Neuronal stem cell (in vitro differentiated cells): ENCODE measurements around the gene TPM2.

Experiments used
- DNase-seq: peaks from one replicate; pipeline ENCODE4 v3.0.0-alpha.2; 2013; ENCODE audit warnings: low spot score
- H2AFZ ChIP-seq: one replicate; pipeline ENCODE4 v1.6.1; 2013; ENCODE audit warnings: mild to moderate bottlenecking, low read length, inconsistent platforms
- H2AK5ac ChIP-seq: 2 replicates; pipeline ENCODE4 v1.6.1; 2013; ENCODE audit warnings: low read depth, mild to moderate bottlenecking, inconsistent platforms, low read length, moderate library complexity, mixed read lengths
- H2BK120ac ChIP-seq: 2 replicates; pipeline ENCODE4 v1.6.1; 2013; ENCODE audit warnings: low read depth, mild to moderate bottlenecking, inconsistent platforms, low read length, moderate library complexity, mixed read lengths
- H2BK12ac ChIP-seq: one replicate; pipeline ENCODE4 v1.6.1; 2013; ENCODE audit warnings: low read length, inconsistent platforms
- H2BK15ac ChIP-seq: 2 replicates; pipeline ENCODE4 v1.6.1; 2013; ENCODE audit warnings: mild to moderate bottlenecking, low read length, inconsistent platforms, mixed read lengths
- H2BK5ac ChIP-seq: one replicate; pipeline ENCODE4 v1.6.1; 2013; ENCODE audit warnings: inconsistent platforms, mild to moderate bottlenecking, low read length, moderate library complexity
- H3K14ac ChIP-seq: one replicate; pipeline ENCODE4 v1.6.1; 2013; ENCODE audit warnings: low read length, inconsistent platforms
- H3K18ac ChIP-seq: 2 replicates; pipeline ENCODE4 v1.6.1; 2013; ENCODE audit warnings: low read length, inconsistent platforms
- H3K23ac ChIP-seq: 2 replicates; pipeline ENCODE4 v1.6.1; 2013; ENCODE audit warnings: low read depth, mild to moderate bottlenecking, mixed read lengths, low read length, inconsistent platforms; ENCODE audit not compliant: poor library complexity
- H3K27ac ChIP-seq: replicated peaks from 3 replicates; pipeline ENCODE4 v1.5.1; 2013; ENCODE audit warnings: low read length, inconsistent platforms
- H3K27me3 ChIP-seq, 3 experiments: 2 replicates each; pipeline ENCODE4 v1.6.1; 2013; ENCODE audit warnings: low read length in 3 of 3, mild to moderate bottlenecking in 2 of 3, inconsistent platforms in 1 of 3, low read depth in 1 of 3, mixed read lengths in 1 of 3, moderate library complexity in 1 of 3; ENCODE audit not compliant: control insufficient read depth in 3 of 3, insufficient read depth in 3 of 3
- H3K36me3 ChIP-seq, 2 donors: replicated peaks in 1 of 2; 2 replicates each; pipeline ENCODE4 v1.6.1; 2013; ENCODE audit warnings: low read length in 2 of 2; ENCODE audit not compliant: control insufficient read depth in 2 of 2, insufficient read depth in 2 of 2
- H3K4ac ChIP-seq: 2 replicates; pipeline ENCODE4 v1.6.1; 2013; ENCODE audit warnings: inconsistent platforms, mild to moderate bottlenecking, low read length, moderate library complexity
- H3K4me1 ChIP-seq, 2 donors: 1 replicate in 1 of 2; 2 replicates in 1 of 2; pipeline ENCODE4 v1.6.1; 2013; ENCODE audit warnings: low read length in 2 of 2, low read depth in 1 of 2; ENCODE audit not compliant: control insufficient read depth in 2 of 2, insufficient read depth in 1 of 2
- H3K4me2 ChIP-seq: one replicate; pipeline ENCODE4 v1.6.1; 2013; ENCODE audit warnings: mild to moderate bottlenecking, low read length, inconsistent platforms; ENCODE audit not compliant: insufficient read depth, poor library complexity, severe bottlenecking
- H3K4me3 ChIP-seq, 2 donors: 2 replicates each; pipeline ENCODE4 v1.5.1; 2013; ENCODE audit warnings: low read length in 2 of 2, mild to moderate bottlenecking in 2 of 2, inconsistent platforms in 1 of 2, moderate library complexity in 1 of 2
- H3K79me1 ChIP-seq: one replicate; pipeline ENCODE4 v1.6.1; 2013; ENCODE audit warnings: low read depth, mild to moderate bottlenecking, inconsistent platforms, low read length, moderate library complexity
- H3K9ac ChIP-seq: one replicate; pipeline ENCODE4 v1.6.1; 2013; ENCODE audit warnings: mild to moderate bottlenecking, low read depth, low read length, inconsistent platforms; ENCODE audit not compliant: poor library complexity
- H3K9me3 ChIP-seq, 2 donors: replicated peaks in 1 of 2; 2 replicates each; pipeline versions ENCODE3 to v1.6.1; 2013; ENCODE audit warnings: low read length in 2 of 2, mild to moderate bottlenecking in 2 of 2, inconsistent platforms in 1 of 2, low read depth in 1 of 2, mixed read lengths in 1 of 2, moderate library complexity in 1 of 2; ENCODE audit not compliant: control insufficient read depth in 2 of 2, insufficient read depth in 1 of 2
- H4K8ac ChIP-seq: one replicate; pipeline ENCODE4 v1.6.1; 2013; ENCODE audit warnings: low read depth, mild to moderate bottlenecking, inconsistent platforms, low read length, moderate library complexity
- H4K91ac ChIP-seq: one replicate; pipeline ENCODE4 v1.6.1; 2013; ENCODE audit warnings: low read length, low read depth, mild to moderate bottlenecking, inconsistent platforms; ENCODE audit not compliant: poor library complexity
- WGBS, 2 donors: extraction: QIAGEN DNeasy Blood & Tissue Kit; methylation state at CpG; one replicate each; pipeline ENCODE4 v1.1.7; 2013; ENCODE audit warnings: missing lambda C conversion rate in 2 of 2, mixed read lengths in 1 of 2; ENCODE audit not compliant: insufficient read length in 2 of 2, insufficient replicate concordance in 1 of 2; ENCODE audit errors: extremely low coverage in 2 of 2; 5-methylcytosine and 5-hydroxymethylcytosine counted together

TPM2 gene

DNA sequence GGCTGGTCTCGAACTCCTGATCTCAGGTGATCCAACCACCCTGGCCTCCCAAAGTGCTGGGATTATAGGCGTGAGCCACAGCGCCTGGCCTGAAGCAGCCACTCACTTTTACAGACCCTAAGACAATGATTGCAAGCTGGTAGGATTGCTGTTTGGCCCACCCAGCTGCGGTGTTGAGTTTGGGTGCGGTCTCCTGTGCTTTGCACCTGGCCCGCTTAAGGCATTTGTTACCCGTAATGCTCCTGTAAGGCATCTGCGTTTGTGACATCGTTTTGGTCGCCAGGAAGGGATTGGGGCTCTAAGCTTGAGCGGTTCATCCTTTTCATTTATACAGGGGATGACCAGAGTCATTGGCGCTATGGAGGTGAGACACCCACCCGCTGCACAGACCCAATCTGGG lies 14.5 kb downstream of the TPM2 start:
- H3K23ac ChIP-seq, result no peak overlapping the region
- H4K91ac ChIP-seq, result no peak overlapping the region
- H3K36me3 ChIP-seq, result no peaks in the 10 kb centered on the region
- peak overlapping the region; percentile 91 for H3K4me2 ChIP-seq
- H2AFZ ChIP-seq, result no peak overlapping the region
- H2BK5ac ChIP-seq, result peak overlapping the region; percentile 49
- peaks cover 0 to 34% (median 0%) of the 10 kb centered on the region in 3 experiments for H3K27me3 ChIP-seq
- H3K4me1 ChIP-seq, result peaks cover 0 to 10% of the 10 kb centered on the region in 2 donors
- H2BK120ac ChIP-seq, result no peak overlapping the region
- H3K79me1 ChIP-seq, result no peaks in the 10 kb centered on the region
- H3K9ac ChIP-seq, result peak overlapping the region; percentile 14
- no peak overlapping the region for H2BK12ac ChIP-seq
- no CpG with 5 or more reads among the region's 13 CpGs for WGBS, 2 donors
- H3K27ac ChIP-seq, result no peak overlapping the region
- peak overlapping the region in 1 of 2 donors; percentile 68 for H3K4me3 ChIP-seq
- DNase-seq, result no peak
- H3K18ac ChIP-seq, result peak overlapping the region; percentile 74
- H3K14ac ChIP-seq, result no peak overlapping the region
- H2AK5ac ChIP-seq, result no peak overlapping the region
- no peak overlapping the region for H2BK15ac ChIP-seq
- no peak overlapping the region for H4K8ac ChIP-seq
- H3K4ac ChIP-seq, result no peak overlapping the region
- no peaks in the 10 kb centered on the region for H3K9me3 ChIP-seq

DNA sequence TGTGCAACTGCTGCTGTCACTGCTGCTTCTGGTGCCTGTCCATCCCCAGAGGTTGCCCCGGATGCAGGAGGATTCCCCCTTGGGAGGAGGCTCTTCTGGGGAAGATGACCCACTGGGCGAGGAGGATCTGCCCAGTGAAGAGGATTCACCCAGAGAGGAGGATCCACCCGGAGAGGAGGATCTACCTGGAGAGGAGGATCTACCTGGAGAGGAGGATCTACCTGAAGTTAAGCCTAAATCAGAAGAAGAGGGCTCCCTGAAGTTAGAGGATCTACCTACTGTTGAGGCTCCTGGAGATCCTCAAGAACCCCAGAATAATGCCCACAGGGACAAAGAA lies 15.7 kb downstream of the TPM2 start:
- Histone ChIP-seq H3K9ac (no peak overlapping the region), H3K14ac (no peak overlapping the region)
- WGBS, 2 donors, result no CpG with 5 or more reads among the region's 3 CpGs

DNA sequence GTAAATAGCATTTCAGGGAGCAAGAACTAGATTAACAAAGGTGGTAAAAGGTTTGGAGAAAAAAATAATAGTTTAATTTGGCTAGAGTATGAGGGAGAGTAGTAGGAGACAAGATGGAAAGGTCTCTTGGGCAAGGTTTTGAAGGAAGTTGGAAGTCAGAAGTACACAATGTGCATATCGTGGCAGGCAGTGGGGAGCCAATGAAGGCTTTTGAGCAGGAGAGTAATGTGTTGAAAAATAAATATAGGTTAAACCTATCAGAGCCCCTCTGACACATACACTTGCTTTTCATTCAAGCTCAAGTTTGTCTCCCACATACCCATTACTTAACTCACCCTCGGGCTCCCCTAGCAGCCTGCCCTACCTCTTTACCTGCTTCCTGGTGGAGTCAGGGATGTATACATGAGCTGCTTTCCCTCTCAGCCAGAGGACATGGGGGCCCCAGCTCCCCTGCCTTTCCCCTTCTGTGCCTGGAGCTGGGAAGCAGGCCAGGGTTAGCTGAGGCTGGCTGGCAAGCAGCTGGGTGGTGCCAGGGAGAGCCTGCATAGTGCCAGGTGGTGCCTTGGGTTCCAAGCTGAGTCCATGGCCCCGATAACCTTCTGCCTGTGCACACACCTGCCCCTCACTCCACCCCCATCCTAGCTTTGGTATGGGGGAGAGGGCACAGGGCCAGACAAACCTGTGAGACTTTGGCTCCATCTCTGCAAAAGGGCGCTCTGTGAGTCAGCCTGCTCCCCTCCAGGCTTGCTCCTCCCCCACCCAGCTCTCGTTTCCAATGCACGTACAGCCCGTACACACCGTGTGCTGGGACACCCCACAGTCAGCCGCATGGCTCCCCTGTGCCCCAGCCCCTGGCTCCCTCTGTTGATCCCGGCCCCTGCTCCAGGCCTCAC lies 16.3 kb downstream of the TPM2 start, which contains the start of gene CA9:
TSS of gene CA9 (plus strand) at position 797 of the 893 bp plus-strand sequence. CDS start at position 829, 32 bp downstream.
- Histone ChIP-seq H2AFZ (no peak within 1 kb of the TSS), H3K9ac (peak within 1 kb of the TSS; percentile 50), H4K91ac (no peak within 1 kb of the TSS), H2BK5ac (no peak within 1 kb of the TSS), H3K9me3 (no peaks in the 10 kb centered on the region), H3K18ac (no peak within 1 kb of the TSS), H2AK5ac (peak within 1 kb of the TSS; percentile 91), H3K27me3 (peaks cover 0 to 34% (median 0%) of the 10 kb centered on the region in 3 experiments), H3K23ac (peak within 1 kb of the TSS; percentile 77), H3K4me1 (peaks cover 0 to 6% of the 10 kb centered on the region in 2 donors), H3K4me3 (no peak within 1 kb of the TSS), H3K36me3 (no peaks in the 10 kb centered on the region), H4K8ac (no peak within 1 kb of the TSS), H3K27ac (no peak within 1 kb of the TSS), H3K14ac (no peak within 1 kb of the TSS), H3K4me2 (no peak within 1 kb of the TSS), H3K79me1 (no peaks in the 10 kb centered on the region), H2BK12ac (no peak within 1 kb of the TSS), H2BK15ac (peak within 1 kb of the TSS; percentile 72), H3K4ac (peak within 1 kb of the TSS; percentile 8), H2BK120ac (no peak within 1 kb of the TSS)
- WGBS, 2 donors, result no CpG with 5 or more reads among the region's 10 CpGs
- no peak for DNase-seq

More for the DNA sequence above, 15.7 kb downstream of the TPM2 start:
- H4K91ac ChIP-seq, result no peak overlapping the region
- H3K4me1 ChIP-seq, result peaks cover 0 to 6% of the 10 kb centered on the region in 2 donors
- no peak overlapping the region for H3K4me2 ChIP-seq
- H4K8ac ChIP-seq, result no peak overlapping the region
- DNase-seq, result no peak
- no peaks in the 10 kb centered on the region for H3K36me3 ChIP-seq
- no peak overlapping the region for H2AFZ ChIP-seq
- H3K4me3 ChIP-seq, result no peak overlapping the region
- no peaks in the 10 kb centered on the region for H3K79me1 ChIP-seq
- H3K27me3 ChIP-seq, result peaks cover 0 to 34% (median 0%) of the 10 kb centered on the region in 3 experiments
- no peak overlapping the region for H3K4ac ChIP-seq
- no peak overlapping the region for H2BK120ac ChIP-seq
- H2BK15ac ChIP-seq, result peak overlapping the region; percentile 72
- H2BK5ac ChIP-seq, result no peak overlapping the region
- no peaks in the 10 kb centered on the region for H3K9me3 ChIP-seq
- no peak overlapping the region for H3K27ac ChIP-seq
- H3K23ac ChIP-seq, result peak overlapping the region; percentile 77
- peak overlapping the region; percentile 91 for H2AK5ac ChIP-seq
- H3K18ac ChIP-seq, result no peak overlapping the region
- H2BK12ac ChIP-seq, result no peak overlapping the region

DNA sequence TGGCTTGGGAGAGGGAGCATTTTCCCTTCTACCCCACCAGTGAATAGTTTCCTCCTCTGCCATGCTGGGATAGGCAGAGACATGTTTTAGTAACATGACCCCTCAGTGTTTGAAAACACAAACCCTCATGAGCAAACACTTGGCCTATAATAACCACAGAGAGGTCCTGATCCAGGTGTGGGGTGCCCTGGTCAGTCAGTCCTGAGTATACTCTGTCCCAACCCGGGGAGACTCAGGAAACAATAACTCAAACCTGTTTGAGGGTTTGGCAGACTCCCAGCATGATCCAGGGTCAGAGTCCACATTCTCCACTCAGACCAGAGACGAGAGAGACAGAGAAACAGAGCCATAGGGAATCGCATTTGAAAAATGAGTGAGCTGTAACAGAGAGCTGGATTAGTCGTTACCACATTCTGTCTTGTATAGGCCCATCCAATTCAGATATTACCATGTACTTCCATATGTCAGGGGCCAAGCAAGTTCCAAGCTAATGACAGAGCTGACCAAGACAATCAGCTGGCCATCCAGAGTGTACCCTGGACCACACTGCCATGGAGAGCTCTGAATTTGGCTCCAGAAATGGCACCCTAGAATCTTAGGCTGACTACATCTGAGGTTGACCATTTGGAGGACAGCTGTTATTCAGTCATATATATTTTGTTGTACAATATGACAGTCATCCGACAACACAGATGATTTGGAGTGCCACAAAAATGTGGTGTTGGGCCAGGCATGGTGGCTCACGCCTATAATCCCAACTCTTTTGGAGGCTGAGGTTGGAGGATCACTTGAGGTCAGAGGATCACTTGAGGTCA lies 20.2 kb downstream of the TPM2 start:
- no CpG with 5 or more reads among the region's 6 CpGs for WGBS, 2 donors

More for the DNA sequence above, 20.2 kb downstream of the TPM2 start:
- Histone ChIP-seq H3K4me2 (no peak overlapping the region), H3K27me3 (peaks cover 0 to 25% (median 0%) of the 10 kb centered on the region in 3 experiments), H3K4me1 (peaks cover under 1 to 1% of the 10 kb centered on the region in 2 donors), H3K4me3 (no peak overlapping the region), H4K8ac (no peak overlapping the region), H3K36me3 (no peaks in the 10 kb centered on the region), H3K23ac (no peak overlapping the region), H2BK15ac (no peak overlapping the region), H3K27ac (no peak overlapping the region), H3K4ac (no peak overlapping the region), H3K9ac (no peak overlapping the region), H2BK120ac (no peak overlapping the region), H4K91ac (no peak overlapping the region), H3K18ac (no peak overlapping the region), H2BK12ac (no peak overlapping the region), H2AFZ (peak overlapping the region; percentile 19), H3K9me3 (peaks cover 0 to 3% of the 10 kb centered on the region in 2 donors), H2AK5ac (no peak overlapping the region), H3K14ac (no peak overlapping the region), H3K79me1 (peaks cover 4% of the 10 kb centered on the region), H2BK5ac (no peak overlapping the region)
- DNase-seq, result no peak
